Endothelial cell (in vitro differentiated cells): ENCODE data around the gene GRID1. TPM values are rescaled to one million over a fixed set of nuclear protein-coding genes. Genes with fewer than 3 reads are reported as not detected.

Experiments used
- DNase-seq: peaks from one replicate; pipeline ENCODE4 v3.0.0; 2021; ENCODE audit warnings: low spot score
- H3K27ac Mint-ChIP-seq: one replicate; pipeline ENCODE4 v1.8.0; 2021; ENCODE audit warnings: mixed read lengths, inconsistent platforms; ENCODE audit not compliant: unreplicated experiment
- H3K27me3 Mint-ChIP-seq: one replicate; pipeline ENCODE4 v1.8.0; 2021; ENCODE audit warnings: mild to moderate bottlenecking, moderate library complexity, mixed read lengths, inconsistent platforms; ENCODE audit not compliant: unreplicated experiment
- H3K36me3 Mint-ChIP-seq: one replicate; pipeline ENCODE4 v1.8.0; 2021; ENCODE audit warnings: mild to moderate bottlenecking, low read depth, mixed read lengths, inconsistent platforms; ENCODE audit not compliant: unreplicated experiment
- H3K4me1 Mint-ChIP-seq: one replicate; pipeline ENCODE4 v1.8.0; 2021; ENCODE audit warnings: mild to moderate bottlenecking, mixed read lengths, inconsistent platforms; ENCODE audit not compliant: unreplicated experiment
- H3K4me3 Mint-ChIP-seq: one replicate; pipeline ENCODE4 v1.8.0; 2021; ENCODE audit warnings: mild to moderate bottlenecking, mixed read lengths, inconsistent platforms; ENCODE audit not compliant: unreplicated experiment
- H3K9me3 Mint-ChIP-seq: one replicate; pipeline ENCODE4 v1.8.0; 2021; ENCODE audit warnings: mixed read lengths, inconsistent platforms; ENCODE audit not compliant: unreplicated experiment
- total RNA-seq: library from RNA; stranded (reverse); fragmentation: NEBNext Ultra II Directional; extraction: Animal tissue kit (Norgen Biotek cat#: 25700); gene quantifications from one replicate; pipeline ENCODE4 v1.2.1, GENCODE V29; 2021; ENCODE audit not compliant: unreplicated experiment
- TF ChIP-seq, protein P1 (sequence below): fragments of 200-600 bp; sonication (generic); IDR thresholded peaks from one replicate; pipeline ENCODE4 v1.5.0; 2021; ENCODE audit warnings: antibody characterized with exemption; ENCODE audit not compliant: unreplicated experiment

The GRID1 gene
- total RNA-seq, 1 donor from 2014 or later: 0.26 TPM

DNA sequence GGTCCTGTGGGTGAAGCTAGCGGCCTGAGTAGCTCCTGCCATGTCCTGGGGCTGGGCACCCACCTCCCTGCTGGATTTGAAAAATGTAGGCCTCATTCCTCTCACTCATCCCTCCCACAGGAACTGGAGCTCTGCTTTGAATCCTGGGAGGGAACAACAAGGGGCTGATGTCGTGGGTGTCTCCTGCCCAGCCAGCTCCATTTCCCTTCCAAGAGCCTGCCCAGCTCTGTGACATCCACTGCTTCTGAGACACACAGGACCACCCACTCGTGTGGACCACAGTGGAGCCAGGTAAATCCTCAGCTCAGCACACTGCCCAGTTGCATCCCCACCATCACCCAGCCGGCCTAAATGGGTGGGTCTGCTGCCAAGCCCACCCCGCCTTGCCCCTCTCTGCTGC lies 579.2 kb downstream of the GRID1 start:
- Mint-ChIP-seq H3K9me3 (peaks cover 11% of the 10 kb centered on the region), H3K4me3 (no peak overlapping the region), H3K27ac (no peak overlapping the region), H3K27me3 (peaks cover 2% of the 10 kb centered on the region), H3K4me1 (peaks cover 5% of the 10 kb centered on the region), H3K36me3 (no peaks in the 10 kb centered on the region)
- DNase-seq: no peak
- TF ChIP-seq, protein P1, sequence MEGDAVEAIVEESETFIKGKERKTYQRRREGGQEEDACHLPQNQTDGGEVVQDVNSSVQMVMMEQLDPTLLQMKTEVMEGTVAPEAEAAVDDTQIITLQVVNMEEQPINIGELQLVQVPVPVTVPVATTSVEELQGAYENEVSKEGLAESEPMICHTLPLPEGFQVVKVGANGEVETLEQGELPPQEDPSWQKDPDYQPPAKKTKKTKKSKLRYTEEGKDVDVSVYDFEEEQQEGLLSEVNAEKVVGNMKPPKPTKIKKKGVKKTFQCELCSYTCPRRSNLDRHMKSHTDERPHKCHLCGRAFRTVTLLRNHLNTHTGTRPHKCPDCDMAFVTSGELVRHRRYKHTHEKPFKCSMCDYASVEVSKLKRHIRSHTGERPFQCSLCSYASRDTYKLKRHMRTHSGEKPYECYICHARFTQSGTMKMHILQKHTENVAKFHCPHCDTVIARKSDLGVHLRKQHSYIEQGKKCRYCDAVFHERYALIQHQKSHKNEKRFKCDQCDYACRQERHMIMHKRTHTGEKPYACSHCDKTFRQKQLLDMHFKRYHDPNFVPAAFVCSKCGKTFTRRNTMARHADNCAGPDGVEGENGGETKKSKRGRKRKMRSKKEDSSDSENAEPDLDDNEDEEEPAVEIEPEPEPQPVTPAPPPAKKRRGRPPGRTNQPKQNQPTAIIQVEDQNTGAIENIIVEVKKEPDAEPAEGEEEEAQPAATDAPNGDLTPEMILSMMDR: no peak

DNA sequence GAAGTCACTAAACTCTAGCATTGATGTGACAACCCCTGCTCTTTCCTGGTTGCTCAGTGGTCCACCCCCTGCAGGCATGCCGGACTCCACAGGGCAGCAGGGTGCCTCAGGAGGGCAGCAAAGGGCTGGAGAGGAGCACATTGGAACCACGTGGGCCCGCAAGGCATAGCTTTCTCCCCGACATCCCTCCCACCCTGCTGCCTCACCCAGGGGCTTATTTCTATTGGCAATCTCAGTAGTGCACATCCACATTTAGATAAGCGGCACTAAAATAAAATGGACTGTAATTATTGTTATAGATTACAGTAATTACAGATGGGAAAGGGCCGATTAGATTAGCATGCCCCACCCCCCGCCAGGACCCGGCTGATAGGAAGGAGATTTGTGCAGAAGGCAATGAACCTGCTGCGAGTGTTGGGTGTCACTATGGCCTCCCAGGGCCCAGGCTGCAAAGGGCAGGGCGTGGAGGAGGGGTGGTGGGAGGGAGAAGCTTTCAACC lies 580.1 kb downstream of the GRID1 start:
- TF ChIP-seq, protein P1: no peak
- H3K27ac Mint-ChIP-seq: no peak overlapping the region
- H3K4me1 Mint-ChIP-seq: peaks cover 5% of the 10 kb centered on the region
- H3K36me3 Mint-ChIP-seq: no peaks in the 10 kb centered on the region
- peak; percentile 34 for DNase-seq
- peaks cover 2% of the 10 kb centered on the region for H3K27me3 Mint-ChIP-seq
- no peak overlapping the region for H3K4me3 Mint-ChIP-seq
- peaks cover 13% of the 10 kb centered on the region for H3K9me3 Mint-ChIP-seq

DNA sequence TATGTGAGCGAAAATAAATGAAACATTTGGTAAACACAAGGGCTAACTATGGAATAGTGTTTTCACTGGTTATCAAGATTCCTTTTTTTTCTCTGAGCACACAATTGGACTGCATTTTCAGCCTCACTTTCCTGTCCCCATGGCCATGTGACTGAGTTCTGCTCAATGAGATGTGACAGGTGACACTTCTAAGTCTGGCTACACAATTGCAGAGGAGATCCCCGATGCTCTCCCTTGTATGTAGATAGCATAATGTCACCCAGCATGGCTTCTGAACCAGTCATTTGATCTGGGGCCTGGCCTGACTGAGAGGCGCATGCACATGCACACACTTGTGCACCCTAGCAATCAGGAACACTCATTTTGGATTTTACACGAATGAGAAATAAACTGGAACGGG lies 581.8 kb downstream of the GRID1 start:
- Mint-ChIP-seq H3K9me3 (peaks cover 13% of the 10 kb centered on the region), H3K4me1 (peaks cover 5% of the 10 kb centered on the region), H3K27ac (no peak overlapping the region), H3K4me3 (no peak overlapping the region), H3K27me3 (peaks cover 2% of the 10 kb centered on the region), H3K36me3 (no peaks in the 10 kb centered on the region)
- TF ChIP-seq, protein P1: no peak
- DNase-seq: no peak

DNA sequence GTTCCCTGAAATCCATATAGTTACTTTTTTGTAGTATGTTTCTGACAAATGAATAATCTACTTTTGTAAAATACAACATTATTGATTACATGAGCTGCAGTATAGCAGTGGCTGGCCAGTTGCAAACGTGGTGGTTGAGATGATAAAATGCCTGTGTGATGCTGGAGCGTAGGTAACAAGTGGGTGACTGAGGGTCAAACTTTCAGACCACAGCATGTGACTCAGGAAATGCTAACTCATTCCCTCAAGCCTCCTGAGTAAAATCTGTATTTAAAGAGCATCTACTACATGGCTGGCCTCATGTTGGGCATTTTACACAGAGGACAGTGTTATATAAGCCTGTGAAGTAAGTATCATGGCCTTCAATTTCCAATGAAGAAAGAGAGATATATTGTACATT lies 585.2 kb downstream of the GRID1 start:
- TF ChIP-seq, protein P1: no peak
- H3K27me3 Mint-ChIP-seq: peaks cover 2% of the 10 kb centered on the region
- H3K9me3 Mint-ChIP-seq: peaks cover 9% of the 10 kb centered on the region
- peaks cover 5% of the 10 kb centered on the region for H3K4me1 Mint-ChIP-seq
- DNase-seq: no peak
- no peak overlapping the region for H3K27ac Mint-ChIP-seq
- no peak overlapping the region for H3K4me3 Mint-ChIP-seq
- no peaks in the 10 kb centered on the region for H3K36me3 Mint-ChIP-seq

DNA sequence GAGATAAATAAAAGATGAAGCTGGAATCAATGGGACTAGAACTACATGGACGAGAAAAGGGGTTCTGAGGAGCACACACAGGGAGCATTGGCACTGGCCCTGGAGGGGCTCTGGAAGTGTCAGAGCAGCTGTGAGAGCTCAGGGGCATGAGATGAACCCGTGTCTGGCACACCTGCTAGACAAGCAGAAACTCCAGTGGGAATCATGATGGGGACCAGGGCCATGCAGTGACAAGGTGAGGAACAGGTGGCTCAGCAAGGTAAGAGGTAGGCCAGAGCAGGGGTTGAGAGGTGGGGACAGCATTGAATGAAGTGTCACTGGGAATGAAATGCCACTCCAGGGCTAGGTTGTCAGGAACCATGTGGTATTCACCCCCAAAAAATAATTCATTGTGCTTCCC lies 588.5 kb downstream of the GRID1 start:
- peaks cover 4% of the 10 kb centered on the region for H3K9me3 Mint-ChIP-seq
- TF ChIP-seq, protein P1: no peak
- no peaks in the 10 kb centered on the region for H3K4me1 Mint-ChIP-seq
- no peaks in the 10 kb centered on the region for H3K27me3 Mint-ChIP-seq
- no peak overlapping the region for H3K27ac Mint-ChIP-seq
- no peak overlapping the region for H3K4me3 Mint-ChIP-seq
- H3K36me3 Mint-ChIP-seq: no peaks in the 10 kb centered on the region
- DNase-seq: no peak
